HG02678 (cell line): ENCODE measurements around the gene SRMS.

Experiments used
- ATAC-seq: cut with Tn5 transposase; IDR thresholded peaks from one replicate; pipeline ENCODE4 v1.9.1; 2021; ENCODE audit warnings: mild to moderate bottlenecking, moderate library complexity; ENCODE audit not compliant: unreplicated experiment

Gene SRMS

GRCh38 chr20:63553933-63554290, 6.4 kb upstream of the SRMS start, which contains the start of gene FNDC11:
Gene FNDC11, plus strand, starts transcription at chr20:63554159. Its CDS starts 1,505 bp downstream, at chr20:63555664.
- peak; percentile 27 for ATAC-seq

DNA sequence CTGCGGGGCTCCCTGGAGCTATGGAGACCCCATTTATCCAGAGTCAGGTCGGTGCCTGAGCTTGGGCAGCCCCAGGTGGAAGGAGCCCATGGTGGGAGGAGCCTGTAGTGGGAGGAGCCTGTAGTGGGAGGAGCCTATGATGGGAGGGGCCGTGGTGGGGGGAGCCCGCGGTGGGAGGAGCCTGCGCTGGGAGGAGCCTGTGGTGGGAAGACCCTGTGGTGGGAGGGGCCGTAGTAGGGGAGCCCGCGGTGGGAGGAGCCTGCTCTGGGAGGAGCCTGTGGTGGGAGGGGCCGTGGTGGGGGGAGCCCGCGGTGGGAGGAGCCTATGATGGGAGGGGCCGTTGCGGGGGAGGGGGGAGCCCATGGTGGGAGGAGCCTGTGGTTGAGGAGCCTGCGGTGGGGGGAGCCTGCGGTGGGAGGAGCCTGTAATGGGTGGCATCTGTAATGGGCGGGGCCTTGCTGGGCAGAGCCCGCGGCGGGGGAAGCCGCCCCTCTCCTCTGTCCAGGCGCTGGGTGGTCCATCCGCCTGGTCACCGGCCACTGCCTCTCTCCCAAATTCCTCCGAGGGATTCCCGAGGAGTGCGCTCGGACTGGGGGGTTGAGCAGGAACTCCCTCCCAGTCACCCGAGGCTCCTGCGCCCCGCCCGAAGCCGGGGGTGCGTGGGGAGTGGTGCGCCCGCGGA, 5.8 kb upstream of the SRMS start:
- ATAC-seq, result peak; percentile 42

GRCh38 chr20:63552481-63553249, 5.1 kb upstream of the SRMS start:
- peak; percentile 29 for ATAC-seq

- ATAC-seq, result no peak
Measured at GRCh38 chr20:63551068-63551467, 3.5 kb upstream of the SRMS start.

DNA sequence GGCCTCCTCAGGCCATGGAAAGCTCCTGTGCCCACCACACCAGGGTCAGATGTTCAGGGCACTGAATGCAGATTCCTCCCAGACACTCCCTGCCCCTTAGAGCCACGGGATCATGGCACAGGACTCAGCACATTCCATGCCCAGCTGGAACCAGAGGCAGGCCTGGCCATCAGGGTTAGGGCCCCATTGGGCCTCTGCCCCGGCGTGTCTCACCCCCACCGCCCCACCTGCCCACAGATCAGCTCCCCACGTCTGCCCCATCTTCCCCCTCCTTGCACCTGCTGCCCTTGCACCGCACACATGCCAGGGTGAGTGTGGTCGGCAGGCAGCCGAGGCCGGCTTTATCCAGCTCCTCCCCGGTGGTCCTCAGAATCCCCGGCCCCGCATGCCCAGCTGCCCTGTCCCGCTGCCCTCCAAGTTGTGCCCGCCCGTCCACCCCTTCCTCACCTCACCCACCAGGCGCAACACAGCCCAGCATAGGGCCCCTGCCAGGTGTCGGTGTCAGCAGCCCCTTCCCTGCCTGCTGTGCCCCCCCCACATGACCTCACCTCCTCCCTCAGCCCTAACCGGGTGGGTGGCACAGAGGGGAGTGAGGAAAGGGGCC, 2.2 kb upstream of the SRMS start:
- no peak for ATAC-seq

GRCh38 chr20:63549019-63549418, 1.5 kb upstream of the SRMS start:
- no peak for ATAC-seq

- no peak for ATAC-seq
Measured at GRCh38 chr20:63548542-63548941, 993 bp upstream of the SRMS start.

DNA sequence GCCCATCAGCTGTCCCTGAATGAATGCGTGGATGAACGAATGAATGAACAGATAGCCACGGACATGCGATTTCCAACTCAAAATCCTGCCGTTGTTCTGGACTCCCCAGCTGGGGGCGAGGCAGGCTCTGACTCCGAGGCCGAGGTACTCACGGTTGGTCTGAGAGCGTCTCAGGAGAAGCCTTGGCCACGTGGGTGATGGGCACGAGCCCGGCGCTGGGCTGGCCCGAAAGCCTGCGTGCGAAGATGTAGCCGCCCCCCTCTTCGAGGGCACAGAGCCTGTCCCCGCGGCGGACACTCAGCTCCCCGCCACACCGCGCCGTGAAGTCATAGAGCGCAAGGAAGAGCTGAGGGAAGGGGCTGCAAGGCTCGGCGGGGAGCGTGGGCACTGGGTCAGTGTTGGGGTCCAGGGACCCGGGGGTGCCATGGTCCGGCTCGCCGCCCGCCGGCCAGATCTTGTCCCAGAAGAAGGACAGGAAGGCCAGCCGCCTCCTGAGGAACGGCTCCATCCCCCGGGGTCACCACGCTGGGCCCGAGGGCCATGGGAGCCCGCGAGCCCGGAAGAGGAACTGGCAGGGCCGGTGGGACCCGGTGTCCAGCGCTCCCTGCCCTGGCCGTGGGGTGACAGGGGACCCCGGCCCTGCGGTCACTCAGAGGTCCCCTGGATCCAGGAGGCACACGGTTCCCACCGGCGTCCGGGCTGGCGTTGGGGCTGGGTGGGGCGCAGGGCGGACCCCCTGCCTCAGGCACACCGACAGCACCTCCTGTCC, 409 bp downstream of the SRMS start:
- ATAC-seq, result no peak

- ATAC-seq, result no peak
Measured at GRCh38 chr20:63546256-63546955, 1.1 kb downstream of the SRMS start.

DNA sequence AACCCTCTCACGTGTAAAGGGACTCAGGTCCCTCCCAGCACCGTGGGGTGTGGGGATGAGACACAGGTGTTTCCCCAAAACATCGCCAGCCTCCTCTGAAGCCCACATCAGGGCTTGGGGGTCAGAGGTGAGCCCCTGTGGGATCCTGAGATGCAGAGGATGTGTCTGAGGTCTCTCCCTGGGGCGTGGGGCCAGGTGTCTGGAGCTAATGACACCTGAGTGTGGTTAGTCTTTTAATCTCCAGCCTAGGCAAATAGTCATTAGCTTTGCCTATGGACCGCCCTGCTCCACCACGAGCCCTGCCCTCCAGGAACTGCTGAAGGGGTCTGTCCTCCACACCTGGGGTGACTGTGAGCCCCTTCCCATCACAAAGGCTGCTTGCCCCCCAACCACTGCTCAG, 1.7 kb downstream of the SRMS start:
- ATAC-seq, result no peak

GRCh38 chr20:63544958-63545516, 2.5 kb downstream of the SRMS start:
- no peak for ATAC-seq

DNA sequence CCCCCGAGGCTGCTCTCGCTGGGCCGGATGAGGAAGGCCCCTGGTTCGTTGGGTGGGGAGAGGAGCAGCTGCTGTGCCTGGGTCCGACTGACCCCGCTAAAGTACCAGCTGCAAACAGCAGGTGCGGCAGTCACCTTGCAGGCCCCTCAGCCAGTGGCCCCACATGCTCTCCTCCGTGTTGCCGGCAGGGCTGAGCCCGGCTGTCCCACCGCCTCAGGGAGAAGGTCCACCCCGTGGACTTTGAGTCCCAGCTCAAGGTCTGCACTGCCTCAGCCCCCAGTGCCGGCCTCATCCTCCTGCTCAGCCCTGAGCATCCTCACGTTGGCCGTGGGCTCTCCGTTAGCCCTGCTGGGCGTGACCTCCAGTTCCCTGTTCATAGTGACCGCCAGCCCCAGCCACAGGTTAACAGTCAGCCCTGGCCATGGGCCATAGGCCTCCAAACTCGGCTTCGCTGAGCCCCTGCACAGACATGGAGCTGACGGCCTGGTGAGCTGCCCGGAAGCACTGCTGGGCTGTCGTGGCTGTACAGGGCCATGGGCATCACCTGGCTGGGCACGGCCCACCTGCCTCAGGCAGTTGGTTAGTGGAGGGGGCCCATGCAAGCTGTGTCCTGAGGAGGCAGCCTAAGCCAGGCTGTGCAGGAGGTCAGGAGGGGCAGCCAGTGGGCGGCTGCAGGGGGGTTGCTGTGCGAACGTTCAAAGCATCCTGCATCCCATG, 3.1 kb downstream of the SRMS start:
- no peak for ATAC-seq

DNA sequence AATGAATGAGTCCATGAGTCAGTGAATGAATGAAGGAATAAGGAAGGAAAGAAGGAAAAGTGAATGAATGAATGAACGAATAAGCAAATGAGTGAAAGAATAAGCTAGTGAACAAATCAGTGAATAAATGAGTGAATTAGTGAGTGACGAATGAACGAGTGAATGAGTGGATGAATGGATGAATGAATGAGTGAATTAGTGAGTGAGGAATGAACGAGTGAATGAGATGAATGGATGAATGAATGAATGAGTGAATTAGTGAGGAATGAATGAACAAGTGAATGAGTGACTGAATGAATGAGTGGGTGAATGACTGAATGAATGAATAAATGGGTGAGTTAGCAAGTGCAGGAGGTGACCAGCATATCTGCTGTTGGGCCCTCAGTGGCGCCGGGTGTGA, 3.8 kb downstream of the SRMS start:
- no peak for ATAC-seq

GRCh38 chr20:63543131-63543530, 4.4 kb downstream of the SRMS start:
- ATAC-seq, result no peak

- ATAC-seq, result no peak
Measured at GRCh38 chr20:63542696-63543095, 4.9 kb downstream of the SRMS start.

- ATAC-seq, result no peak
Measured at GRCh38 chr20:63542031-63542559, 5.5 kb downstream of the SRMS start.

GRCh38 chr20:63541371-63541770, 6.2 kb downstream of the SRMS start:
- ATAC-seq, result no peak

DNA sequence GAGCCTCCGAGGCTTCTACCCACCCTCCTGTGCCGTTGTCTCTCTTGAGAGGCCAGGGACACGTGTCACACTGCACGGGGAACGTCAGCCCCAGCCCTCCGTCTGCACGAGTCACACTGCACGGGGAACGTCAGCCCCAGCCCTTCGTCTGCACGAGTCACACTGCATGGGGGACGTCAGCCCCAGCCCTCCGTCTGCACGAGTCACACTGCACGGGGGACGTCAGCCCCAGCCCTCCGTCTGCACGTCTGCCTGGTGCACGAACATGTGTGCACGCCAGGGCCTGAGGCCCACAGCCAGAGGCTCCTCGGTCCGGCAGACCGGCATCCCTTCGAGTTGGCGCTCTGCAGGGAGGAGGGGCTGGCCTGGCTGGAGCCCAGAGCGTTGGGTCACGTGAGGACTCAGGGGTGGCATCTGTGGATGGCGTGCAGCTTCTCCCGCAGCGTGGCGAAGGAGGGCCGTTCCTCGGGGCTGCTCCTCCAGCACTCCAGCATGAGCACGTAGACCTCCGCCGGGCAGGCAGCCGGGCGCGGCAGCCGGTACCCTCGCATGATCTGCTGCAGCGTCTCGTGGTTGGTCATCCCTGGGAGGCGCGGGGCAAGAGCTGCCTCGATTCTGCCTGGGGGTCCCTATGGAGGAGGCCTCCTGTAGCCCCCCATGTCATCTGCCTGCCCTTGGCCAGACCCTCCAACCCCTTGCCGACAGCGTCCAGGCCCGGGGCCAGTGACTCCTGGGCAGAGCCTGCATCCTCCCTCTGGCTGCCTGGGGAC, 6.9 kb downstream of the SRMS start:
- no peak for ATAC-seq
